ENCODE results near the gene HACL1. TPM values are rescaled to one million over a fixed set of nuclear protein-coding genes. Genes with fewer than 3 reads are reported as not detected.

Gene HACL1
- total and polyA plus RNA-seq, 2 experiments from 2014 or later: 21.6 to 23.0 TPM

GRCh38 chr3:15631426-15632211 lies 30.2 kb upstream of the HACL1 start:
- no peaks in the 10 kb centered on the region for H3K9me3 ChIP-seq (ENCODE audit: low read depth)
- no peak overlapping the region for H3K4me3 ChIP-seq
- H3K9me2 ChIP-seq (replicated peaks; ENCODE audit: insufficient read depth): no peaks in the 10 kb centered on the region
- no peaks in the 10 kb centered on the region for H3K27me3 ChIP-seq
- no peaks in the 10 kb centered on the region for H3K79me2 ChIP-seq
- no peak overlapping the region for H2AFZ ChIP-seq
- no peak overlapping the region for H3K4me2 ChIP-seq
- H3K27ac ChIP-seq: no peak overlapping the region
- no peaks in the 10 kb centered on the region for H3K36me3 ChIP-seq (replicated peaks; ENCODE audit: insufficient read depth, low read depth)
- TF ChIP-seq, protein P1, sequence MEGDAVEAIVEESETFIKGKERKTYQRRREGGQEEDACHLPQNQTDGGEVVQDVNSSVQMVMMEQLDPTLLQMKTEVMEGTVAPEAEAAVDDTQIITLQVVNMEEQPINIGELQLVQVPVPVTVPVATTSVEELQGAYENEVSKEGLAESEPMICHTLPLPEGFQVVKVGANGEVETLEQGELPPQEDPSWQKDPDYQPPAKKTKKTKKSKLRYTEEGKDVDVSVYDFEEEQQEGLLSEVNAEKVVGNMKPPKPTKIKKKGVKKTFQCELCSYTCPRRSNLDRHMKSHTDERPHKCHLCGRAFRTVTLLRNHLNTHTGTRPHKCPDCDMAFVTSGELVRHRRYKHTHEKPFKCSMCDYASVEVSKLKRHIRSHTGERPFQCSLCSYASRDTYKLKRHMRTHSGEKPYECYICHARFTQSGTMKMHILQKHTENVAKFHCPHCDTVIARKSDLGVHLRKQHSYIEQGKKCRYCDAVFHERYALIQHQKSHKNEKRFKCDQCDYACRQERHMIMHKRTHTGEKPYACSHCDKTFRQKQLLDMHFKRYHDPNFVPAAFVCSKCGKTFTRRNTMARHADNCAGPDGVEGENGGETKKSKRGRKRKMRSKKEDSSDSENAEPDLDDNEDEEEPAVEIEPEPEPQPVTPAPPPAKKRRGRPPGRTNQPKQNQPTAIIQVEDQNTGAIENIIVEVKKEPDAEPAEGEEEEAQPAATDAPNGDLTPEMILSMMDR (IDR thresholded peaks at IDR 0.05; ENCODE audit: poor library complexity): no peak
- TF ChIP-seq EZH2phosphoT487 (IDR thresholded peaks at IDR 0.05; ENCODE audit: low read depth, severe bottlenecking, unreplicated experiment): no peak
- peaks cover 31% of the 10 kb centered on the region for H3K4me1 ChIP-seq (ENCODE audit: insufficient read depth)
- 74% methylated on average over 12 of the region's 12 CpGs for WGBS (ENCODE audit: low lambda C conversion rate, missing lambda C conversion rate)
- H4K20me1 ChIP-seq (ENCODE audit: insufficient read depth, poor library complexity, severe bottlenecking): no peaks in the 10 kb centered on the region
- no peak for DNase-seq (ENCODE audit: low spot score)

- H3K4me2 ChIP-seq: peak overlapping the region; percentile 67
- H3K27me3 ChIP-seq: no peaks in the 10 kb centered on the region
- no peaks in the 10 kb centered on the region for H3K36me3 ChIP-seq (replicated peaks; ENCODE audit: insufficient read depth, low read depth)
- TF ChIP-seq, protein P1 (IDR thresholded peaks at IDR 0.05; ENCODE audit: poor library complexity): no peak
- H4K20me1 ChIP-seq (ENCODE audit: insufficient read depth, poor library complexity, severe bottlenecking): no peaks in the 10 kb centered on the region
- H3K27ac ChIP-seq: peak overlapping the region; percentile 41
- no peaks in the 10 kb centered on the region for H3K9me3 ChIP-seq (ENCODE audit: low read depth)
- H3K4me3 ChIP-seq: no peak overlapping the region
- H3K9me2 ChIP-seq (replicated peaks; ENCODE audit: insufficient read depth): no peaks in the 10 kb centered on the region
- H3K79me2 ChIP-seq: no peaks in the 10 kb centered on the region
- H2AFZ ChIP-seq: no peak overlapping the region
- H3K4me1 ChIP-seq (ENCODE audit: insufficient read depth): peaks cover 30% of the 10 kb centered on the region
- WGBS (ENCODE audit: low lambda C conversion rate, missing lambda C conversion rate): 31% methylated on average over 8 of the region's 8 CpGs
- DNase-seq (ENCODE audit: low spot score): no peak
Measured at GRCh38 chr3:15630646-15631350, 29.4 kb upstream of the HACL1 start.

GRCh38 chr3:15629860-15630597 lies 28.7 kb upstream of the HACL1 start:
- H4K20me1 ChIP-seq (ENCODE audit: insufficient read depth, poor library complexity, severe bottlenecking): no peaks in the 10 kb centered on the region
- H3K4me3 ChIP-seq: no peak overlapping the region
- 50% methylated on average over 10 of the region's 10 CpGs for WGBS (ENCODE audit: low lambda C conversion rate, missing lambda C conversion rate)
- H3K4me1 ChIP-seq (ENCODE audit: insufficient read depth): peaks cover 24% of the 10 kb centered on the region
- H3K27ac ChIP-seq: peak overlapping the region; percentile 41
- no peaks in the 10 kb centered on the region for H3K27me3 ChIP-seq
- H3K9me3 ChIP-seq (ENCODE audit: low read depth): no peaks in the 10 kb centered on the region
- no peak overlapping the region for H2AFZ ChIP-seq
- no peak for TF ChIP-seq EZH2 (IDR thresholded peaks at IDR 0.05; ENCODE audit: borderline replicate concordance)
- TF ChIP-seq, protein P1 (IDR thresholded peaks at IDR 0.05; ENCODE audit: poor library complexity): peak; percentile 75
- H3K9me2 ChIP-seq (replicated peaks; ENCODE audit: insufficient read depth): no peaks in the 10 kb centered on the region
- peak overlapping the region; percentile 67 for H3K4me2 ChIP-seq
- no peaks in the 10 kb centered on the region for H3K79me2 ChIP-seq
- DNase-seq (ENCODE audit: low spot score): peak; percentile 88
- H3K36me3 ChIP-seq (replicated peaks; ENCODE audit: insufficient read depth, low read depth): no peaks in the 10 kb centered on the region

Data from hepatocyte (in vitro differentiated cells).